CD4-positive, alpha-beta T cell treated with Interleukin-17A for 1 hour (primary cell): ENCODE measurements around the gene TMEM59.
"Not testable (repeated sequence)": the region's sequence is repeated elsewhere in the genome, so short reads cannot be mapped to it uniquely, and the experiment has no call there.

Experiments
- DNase-seq: peaks from one replicate; pipeline ENCODE4 v3.0.0-alpha.2; 2020

The TMEM59 gene

DNA sequence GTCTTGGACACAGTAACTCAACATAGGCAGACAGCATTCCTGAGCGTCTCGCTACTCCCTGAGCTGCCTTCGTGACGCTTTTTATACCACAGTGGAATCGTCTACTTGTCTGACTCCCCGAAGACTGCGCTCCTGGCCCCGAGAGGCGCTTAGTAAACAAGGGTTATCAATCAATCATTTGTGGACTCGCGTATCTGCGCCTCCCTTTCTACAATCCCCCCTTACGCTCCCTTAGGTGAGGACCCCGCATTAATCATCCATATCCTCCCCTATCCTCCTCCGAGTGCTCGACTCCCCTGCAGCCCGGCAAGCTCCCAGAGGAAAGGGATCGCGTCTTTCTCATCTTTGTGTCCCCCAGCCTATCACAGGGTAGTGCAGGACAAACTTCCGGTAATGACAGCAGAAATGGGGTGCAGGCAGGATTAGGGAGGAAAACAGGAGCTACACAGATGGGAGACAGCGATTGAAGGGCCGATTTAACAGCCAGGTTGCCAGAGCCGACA is 522 bp downstream of the TMEM59 start:
- peak; percentile 50 for DNase-seq

DNA sequence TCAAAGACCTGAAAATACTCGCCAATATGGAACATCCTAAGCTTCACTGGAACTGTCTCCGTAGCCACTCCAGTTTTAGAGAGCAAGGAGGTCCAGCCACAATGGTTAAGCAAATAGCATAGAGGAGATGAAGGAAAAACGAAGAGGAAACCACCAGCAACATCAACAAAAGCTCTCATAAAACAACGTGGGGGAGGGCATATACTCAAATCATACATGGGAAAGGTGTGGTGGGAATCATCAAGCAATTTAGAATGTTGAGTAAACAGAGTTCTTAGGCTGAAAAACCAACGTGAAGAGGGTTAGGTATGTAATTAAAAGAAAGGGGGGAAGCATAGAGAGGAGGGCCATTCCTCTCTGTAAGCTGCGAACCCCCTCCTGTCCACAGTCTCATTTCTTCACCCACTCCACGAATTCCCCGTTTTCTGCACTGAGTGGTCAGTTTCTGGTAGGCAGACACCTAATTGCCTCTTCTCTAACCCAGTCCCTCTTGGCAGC is 1.0 kb downstream of the TMEM59 start:
- DNase-seq = no peak

DNA sequence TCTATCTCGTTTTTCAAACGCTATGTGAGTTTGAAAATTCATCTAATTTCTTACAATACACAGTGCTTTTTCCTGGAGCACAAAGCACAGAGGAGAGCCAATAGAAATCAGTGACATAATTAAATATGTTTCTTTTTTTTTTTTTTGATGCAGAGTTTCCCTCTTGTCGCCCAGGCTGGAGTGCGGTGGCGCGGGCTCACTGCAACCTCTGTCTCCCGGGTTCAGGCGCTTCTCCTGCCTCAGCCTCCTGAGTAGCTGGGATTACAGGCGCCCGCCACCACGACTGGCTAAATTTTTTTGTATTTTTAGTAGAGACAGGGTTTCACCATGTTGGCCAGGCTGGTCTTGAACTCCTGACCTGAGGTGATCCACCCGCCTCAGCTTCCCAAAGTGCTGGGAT is 2.6 kb downstream of the TMEM59 start:
- not testable (repeated sequence) for DNase-seq

DNA sequence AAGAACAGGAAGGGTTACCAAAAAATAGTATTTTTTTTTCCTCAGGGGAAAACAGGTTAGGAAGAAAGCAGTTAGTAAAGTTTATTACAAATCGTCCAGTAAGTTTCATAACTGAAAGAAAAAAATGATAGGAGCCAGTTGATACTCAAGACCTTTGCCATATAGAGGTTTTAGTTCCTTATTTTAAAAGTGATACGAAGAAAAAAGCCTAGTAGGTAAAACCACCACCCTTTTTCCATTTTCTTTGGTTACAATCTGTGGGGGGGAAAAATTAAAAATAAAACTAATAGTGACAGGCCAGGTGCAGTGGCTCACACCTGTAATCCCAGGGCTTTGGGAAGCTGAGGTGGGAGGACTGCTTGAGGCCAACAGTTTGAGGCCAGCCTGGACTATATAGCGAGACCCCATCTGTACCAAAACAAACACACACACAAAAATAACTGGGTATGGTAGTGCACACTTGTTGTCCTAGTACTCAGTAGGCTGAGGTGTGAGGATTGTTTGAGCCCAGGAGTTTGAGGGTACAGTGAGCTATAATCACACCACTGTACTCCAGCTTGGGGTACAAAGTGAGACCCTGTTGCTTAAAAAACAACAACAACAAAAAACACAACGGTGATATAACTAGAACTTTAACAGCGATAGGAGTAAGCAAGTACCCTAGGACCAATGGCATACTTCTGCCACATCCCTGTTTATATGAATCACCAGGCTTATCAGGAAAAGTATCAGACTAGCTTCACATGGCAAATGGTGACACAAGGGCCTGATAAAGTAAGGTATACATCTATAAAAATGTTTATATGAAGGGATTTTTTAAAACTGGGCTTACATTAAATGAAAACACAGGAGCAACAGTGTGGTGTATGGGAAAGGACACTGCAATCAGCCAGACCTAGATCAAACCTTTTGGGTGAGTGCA is 5.4 kb downstream of the TMEM59 start:
- no peak for DNase-seq

DNA sequence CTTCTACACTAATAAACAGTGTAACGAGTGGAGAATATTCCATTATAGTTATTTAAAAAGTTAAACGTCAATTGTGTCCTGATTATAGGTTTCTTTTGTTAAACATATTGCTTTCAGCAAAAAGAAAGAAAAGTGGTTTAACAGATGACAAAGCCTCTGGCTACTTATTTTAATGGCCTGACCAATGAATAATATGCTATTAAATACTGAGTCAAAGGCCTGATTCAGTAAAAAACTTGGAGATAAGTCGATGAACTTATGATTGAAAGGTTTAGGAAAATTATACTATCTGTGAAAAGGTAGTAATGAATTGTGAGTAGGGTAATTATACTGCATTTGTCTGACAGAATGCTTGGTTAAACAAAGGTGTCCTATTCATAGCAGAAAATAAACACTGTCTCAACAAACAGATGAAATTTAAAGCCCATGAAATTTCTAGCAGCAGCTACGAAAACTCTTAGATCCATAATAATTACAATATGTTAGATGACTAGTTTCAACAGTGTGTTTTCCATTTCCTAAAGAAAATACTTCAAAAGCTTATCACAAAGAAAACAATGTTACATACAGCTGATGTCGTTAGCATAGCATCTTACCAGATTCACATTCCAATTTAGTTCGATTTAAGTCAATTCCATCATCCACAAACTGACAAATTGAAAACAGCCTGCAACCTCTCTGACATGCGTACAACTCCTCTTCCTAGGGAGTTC is 6.2 kb downstream of the TMEM59 start:
- no peak for DNase-seq

DNA sequence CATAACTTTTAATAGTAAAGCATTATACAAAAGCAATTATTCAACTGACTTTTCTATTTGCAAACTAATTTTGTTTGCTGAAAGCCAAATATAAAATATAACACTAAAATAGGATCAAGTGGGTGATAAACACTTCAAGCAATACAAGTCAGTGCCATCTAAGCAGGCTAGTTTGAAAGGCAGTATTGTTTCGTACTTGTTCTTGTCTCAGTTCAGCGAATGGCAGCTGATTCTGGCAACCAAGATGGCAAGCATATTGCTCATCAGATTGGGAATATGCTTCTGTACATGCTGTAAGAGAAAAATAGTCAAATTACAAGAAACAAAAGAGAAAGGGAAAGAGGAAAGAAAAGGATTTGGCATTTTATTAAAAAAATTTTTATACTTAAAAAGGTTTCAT is 7.5 kb downstream of the TMEM59 start:
- no peak for DNase-seq

DNA sequence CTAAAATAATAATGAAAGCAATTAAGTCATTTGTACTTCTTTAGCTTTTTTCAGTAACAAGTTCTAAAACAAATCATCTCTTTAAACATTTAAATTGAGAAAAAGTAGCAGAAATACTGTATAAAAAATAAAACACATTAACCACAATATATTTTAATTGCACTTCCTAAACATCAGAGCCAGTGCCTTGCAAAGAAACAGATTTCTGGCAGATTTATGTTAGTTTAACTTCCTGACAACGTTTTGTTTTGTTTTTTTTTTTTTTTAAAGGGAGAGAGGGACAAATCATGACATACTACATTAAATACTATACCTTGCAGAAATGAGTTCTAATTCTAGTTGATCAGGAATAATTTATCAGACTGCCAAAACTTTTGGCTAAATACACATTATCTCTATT is 11.2 kb downstream of the TMEM59 start:
- no peak for DNase-seq

DNA sequence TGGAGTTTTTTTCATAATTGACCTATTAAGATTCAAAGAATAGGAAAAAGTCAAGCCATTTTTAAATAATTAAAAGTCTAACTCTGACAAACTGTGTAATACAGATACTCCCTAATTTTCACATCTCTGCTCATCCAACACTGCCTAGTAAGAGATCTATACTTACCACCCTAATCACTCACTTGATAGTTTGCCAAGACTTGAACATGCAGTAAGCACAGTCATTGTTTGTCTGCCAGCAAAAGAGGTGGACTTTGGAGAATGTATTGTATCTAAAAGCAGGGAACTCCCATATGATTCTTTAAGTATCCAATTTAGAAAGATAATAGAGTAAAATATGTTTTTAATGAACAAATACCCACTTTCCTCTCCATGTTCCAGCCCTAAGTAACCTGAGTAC is 15.5 kb downstream of the TMEM59 start:
- no peak for DNase-seq

DNA sequence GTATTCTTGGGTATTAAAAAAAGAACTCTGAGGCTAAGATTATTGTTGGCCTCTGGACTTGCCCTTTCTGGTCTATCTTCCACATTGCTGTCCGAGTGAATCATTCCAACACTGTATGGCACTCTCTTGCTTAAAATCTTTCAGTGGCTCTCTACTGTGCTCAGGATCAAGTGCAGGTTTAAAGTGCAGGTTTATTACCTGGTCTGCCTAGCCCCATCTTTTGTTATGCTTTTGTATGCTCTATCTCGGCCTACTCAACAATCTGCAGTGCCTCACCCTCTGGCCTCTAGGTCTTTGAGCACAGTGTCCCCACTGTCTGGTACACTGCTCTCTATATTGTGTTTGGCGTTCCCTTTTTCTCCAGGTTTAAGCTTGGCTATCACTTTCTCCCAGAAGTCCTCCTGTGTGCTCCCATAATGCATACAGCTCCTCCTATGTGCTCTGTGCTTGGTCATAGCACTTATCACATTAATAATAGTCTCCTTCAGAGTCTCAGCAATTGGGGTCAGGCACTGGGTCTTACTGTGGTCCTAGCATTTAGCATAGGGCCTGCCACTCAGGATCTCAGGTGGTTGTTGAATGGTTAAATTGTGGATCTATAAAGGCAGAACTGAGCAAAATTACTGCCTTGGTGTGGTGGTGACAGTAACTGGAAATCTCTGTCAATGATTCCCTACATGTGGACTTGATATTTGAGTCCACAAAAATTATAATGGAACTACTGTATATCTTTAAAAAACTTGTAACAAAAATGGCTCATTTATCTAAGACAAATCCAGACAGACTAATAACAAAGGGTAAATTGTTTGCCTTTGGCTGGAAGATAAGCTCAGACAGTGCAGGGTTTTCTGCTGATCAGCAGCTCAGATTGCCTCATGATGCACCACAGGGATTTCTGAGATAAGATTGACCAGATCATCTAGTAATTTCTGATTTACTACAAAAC is 24.4 kb downstream of the TMEM59 start:
- no peak for DNase-seq

DNA sequence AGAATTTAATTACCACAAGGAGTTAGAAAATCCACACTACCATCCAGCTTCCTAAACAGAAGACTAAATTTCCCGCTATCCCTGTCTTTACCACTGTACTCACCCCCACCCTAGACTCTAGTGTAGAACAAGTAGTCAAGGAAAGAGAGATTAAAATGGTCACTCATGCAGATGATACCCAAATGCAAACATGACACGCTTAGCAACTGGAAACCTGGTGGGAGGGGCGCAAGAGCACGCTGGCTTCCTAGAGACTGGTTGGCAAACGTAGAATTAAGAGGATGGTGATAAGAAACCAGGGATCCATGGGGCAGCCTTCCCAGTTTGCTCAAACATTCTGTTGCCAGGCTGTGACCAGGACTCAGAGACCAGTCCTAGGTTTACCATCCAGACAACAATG is 25.2 kb downstream of the TMEM59 start:
- DNase-seq = no peak

DNA sequence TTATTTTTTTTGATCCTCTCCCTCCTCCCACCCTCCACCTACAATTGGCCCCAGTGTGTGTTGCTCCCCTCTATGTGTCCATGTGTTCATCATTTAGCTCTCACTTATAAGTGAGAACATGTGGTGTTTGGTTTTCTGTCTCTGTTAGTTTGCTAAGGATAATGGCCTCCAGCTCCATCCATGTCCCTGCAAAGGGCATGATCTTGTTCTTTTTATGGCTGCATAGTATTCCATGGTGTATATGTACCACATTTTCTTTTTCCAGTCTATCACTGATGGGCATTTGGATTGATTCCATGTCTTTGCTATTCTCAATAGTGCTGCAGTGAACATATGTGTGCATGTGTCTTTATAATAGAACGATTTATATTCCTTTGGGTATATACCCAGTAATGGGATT is 28.2 kb downstream of the TMEM59 start:
- DNase-seq = not testable (repeated sequence)

DNA sequence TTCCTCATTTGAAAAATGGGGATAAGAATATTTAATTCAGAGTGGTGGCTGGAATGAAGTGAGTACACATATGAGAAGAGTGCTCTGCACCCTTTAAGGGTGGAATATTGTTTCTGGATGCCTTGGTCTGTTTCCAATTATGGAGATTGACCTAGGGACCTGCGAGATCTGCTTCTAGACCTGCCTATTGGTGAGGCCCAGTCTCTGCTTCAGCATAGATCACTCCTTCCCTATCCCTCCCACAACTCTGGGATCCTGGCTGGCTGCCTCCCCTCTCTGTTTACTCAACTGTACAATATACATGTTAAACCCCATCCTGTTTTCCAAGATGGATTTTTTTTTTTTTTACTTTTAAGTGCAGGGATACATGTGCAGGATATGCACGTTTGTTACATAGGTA is 28.6 kb downstream of the TMEM59 start:
- no peak for DNase-seq

DNA sequence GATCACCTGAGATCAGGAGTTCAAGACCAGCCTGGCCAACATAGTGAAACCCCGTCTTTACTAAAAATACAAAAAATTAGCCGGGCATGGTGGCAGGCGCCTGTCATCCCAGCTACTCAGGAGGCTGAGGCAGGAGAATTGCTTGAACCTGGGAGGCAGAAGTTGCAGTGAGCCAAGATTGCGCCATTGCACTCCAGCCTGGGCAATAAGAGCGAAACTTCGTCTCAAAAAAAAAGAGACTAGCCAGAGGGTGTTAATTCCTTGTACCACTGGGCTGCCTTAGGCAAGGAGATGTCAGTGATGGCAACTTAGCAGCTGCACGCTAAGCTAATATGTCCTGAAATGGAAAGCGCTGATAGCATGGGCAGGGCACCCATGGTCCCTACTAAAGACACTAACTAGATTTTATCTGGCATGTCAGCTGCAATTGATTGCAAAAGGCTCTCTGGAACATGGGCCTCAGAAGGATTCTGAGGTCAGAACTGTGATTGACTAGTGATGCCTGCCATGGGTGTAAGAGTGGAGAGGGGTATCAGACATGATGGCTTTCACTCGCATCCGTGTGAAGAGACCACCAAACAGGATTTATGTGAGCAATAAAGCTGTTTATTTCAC is 33.3 kb downstream of the TMEM59 start:
- DNase-seq = not testable (repeated sequence)

DNA sequence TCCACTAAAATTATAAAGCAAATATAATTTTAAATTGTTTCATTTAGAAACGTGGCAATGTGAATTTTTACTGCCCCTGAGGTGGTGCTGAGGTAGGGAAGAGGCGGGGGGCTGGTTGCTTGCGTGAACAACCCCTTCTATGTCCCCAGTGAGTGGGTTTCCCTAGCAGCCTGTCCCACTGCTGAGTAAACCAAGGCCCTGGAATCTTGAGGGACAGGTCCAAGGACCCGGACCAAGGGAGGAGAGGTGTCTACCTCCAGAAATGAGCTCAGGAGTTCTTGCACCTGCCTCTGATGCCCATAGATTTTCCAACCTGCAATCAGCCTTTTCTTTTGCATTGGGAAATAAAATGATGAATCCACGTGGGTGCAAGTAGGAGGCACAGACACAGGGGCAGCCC is 34.4 kb downstream of the TMEM59 start:
- no peak for DNase-seq

DNA sequence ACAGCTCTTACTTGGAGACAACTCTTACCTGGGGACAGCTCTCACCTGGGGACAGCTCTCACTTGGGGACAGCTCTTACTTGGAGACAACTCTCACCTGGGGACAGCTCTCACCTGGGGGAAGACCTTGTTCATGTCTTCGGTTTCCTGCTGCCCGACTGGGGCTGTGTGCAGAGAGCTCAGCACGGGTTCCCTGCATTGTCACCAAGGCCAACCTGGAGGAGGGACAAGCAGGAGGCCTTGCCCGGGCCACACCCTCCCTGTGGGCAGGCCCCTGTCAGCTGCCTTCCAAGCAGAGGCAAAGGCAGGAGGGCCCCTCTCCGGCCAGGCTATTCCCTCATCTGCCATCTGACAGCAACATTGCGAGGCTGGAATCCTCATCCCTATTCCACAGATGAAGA is 35.0 kb downstream of the TMEM59 start, which contains the start of gene LDLRAD1:
TSS of gene LDLRAD1 (minus strand) at position 208 of the 400 bp plus-strand sequence. CDS start at position 134, 74 bp downstream.
- no peak for DNase-seq

DNA sequence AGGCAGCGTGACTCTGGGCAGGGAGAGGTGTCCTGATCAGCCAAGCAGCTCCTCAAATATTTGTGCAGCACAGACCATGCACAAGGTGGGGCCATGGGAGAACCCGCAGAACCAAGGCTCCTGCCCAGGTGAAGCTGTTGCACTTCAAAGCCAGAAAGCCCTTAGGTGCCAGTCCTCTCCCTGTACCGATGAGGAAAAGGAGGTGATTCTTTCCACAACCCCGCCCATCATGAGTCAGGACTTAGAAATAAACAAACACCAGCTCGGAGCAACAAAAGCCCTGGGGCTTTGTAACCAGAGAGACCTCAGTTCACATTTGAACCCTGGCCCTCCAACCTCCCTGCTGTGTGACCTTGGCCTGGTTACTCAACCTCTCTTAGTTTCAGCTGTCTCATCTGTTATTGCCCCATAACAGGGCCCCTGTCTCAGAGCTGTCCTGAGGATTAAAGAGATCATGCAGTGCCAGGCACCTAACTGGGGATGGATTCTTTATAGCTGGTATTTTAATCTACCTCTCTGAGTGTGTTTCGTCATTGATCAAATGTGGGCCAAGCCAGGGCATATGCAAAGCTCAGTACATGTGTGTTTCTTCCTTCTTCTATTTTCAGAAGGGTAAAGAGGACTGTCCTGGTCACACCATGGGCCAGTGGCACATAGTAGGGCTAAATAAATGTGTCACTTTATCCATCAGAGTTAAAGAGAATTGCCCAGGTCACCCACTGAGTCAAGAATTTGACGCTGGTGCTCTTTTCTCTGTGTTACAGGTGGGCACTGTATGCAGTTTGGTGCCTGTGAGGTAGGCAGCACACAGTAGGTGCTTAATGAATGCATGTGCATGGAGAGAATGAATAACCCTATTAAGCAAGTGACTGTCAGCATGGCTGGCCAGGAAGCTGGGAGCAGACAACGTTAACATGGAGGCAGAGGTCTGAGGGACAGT is 36.4 kb downstream of the TMEM59 start:
- no peak for DNase-seq

DNA sequence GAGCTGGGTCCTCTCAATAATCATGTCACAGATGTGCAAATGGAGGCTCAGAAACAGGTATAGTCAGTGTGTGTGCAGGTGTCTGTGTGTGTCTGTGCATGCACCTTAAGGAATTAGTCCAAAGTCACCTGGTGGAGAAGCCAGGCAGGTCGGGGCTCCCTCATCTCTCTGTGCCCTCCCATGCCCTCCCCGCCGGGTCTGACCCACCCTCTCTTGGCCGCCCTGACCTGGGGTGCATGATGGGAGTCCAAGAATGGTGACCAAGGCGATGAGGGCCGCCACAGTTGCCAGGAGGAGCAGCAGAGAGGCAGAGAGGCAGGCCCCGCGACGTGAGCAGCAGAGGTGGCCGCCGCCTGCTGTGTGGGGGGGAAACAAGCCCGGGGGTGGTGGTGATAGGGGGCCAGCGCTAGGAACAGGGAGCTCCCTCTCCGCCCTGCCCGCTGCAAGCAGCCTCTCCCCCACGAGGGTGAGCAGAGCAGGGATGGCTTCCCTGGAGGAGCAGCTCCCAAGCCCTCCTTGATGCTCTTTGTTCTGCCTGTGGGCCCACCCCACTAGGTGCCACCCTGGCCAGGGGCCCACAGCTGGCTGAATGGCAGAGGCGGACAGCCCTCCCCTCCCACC is 38.9 kb downstream of the TMEM59 start:
- DNase-seq = no peak

DNA sequence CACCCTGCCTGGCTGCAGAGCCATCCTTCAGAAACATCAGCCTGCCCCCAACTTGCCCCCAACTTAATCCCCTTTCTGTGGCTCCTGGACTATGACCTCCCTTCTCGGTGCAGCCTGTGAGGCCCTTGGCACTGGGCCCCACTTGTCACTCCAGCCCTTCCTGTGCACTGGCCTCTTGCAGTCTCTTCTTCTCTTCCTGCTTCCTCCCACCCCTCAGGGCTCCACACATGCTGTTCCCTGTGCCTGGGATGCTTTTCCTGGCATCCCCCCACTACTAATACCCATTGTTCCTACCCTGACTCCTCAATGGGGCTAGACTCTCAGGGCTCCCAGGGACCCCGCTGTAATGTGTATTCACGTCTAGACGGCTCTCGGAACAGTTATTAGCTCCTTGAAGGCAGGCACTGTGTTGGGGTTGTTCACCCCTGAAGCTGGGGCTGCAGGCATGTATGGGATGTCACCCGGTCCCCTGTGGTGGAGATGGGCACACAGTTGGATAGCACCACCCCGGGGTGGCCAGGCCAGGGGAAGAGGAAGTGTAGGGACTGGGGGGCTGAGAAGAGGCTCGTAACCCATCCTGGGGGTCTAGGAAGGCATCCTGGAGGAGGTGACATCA is 39.5 kb downstream of the TMEM59 start:
- DNase-seq = no peak

DNA sequence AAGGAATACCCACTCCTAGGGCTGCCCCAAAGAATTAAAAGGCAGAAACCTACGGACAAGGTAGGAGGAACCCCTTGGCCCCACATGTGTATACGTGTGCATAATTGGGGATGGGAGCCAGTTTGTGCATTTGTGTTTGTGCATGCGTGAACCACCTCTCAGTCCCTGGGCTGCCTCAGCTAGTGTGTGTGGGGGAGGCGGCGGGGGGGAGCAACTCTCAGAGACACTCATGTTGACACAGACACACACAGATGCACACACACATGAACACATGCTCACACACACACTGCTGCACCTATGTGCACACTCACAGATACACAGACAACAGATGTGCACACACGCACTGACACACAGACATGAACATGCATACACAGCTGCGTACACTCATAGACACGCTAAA is 40.1 kb downstream of the TMEM59 start:
- no peak for DNase-seq

DNA sequence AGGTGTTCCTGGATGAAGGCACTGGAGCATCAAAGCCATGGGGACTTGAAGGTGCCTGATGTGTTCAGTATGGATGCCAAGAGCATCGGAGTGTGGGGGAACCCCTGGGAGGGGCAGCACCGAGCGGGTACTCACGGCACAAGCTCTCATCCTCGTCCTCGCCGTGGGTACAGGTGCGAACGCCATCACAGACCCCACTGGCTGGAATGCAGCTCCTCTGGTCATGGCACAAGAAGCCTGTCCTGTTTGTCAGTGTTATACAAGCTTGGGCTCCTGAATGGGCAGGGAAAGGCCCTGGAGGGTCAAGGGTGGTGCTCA is 41.0 kb downstream of the TMEM59 start:
- DNase-seq = no peak
